K562 (cell line): ENCODE measurements around the gene PRKCE. TPM values are rescaled to one million over a fixed set of nuclear protein-coding genes. Genes with fewer than 3 reads are reported as not detected.

Experiments used
- ATF1 ChIP-seq, 2 experiments: fragments of 450-650 bp in 1 of 2; IDR thresholded peaks; 2 replicates each; pipeline ENCODE4 v1.6.1; 2016; ENCODE audit warnings: missing compliant biosample characterization in 1 of 2, missing genetic modification characterization in 1 of 2
- CBX5 ChIP-seq: IDR thresholded peaks from 2 replicates; pipeline ENCODE4 v1.6.1; 2014; ENCODE audit warnings: low read depth, borderline replicate concordance
- FOSL1 ChIP-seq: fragments of 200-800 bp; sonication (Bioruptor generic); conservative IDR thresholded peaks from 2 replicates; pipeline ENCODE4 v1.6.1; 2016; ENCODE audit warnings: missing genetic modification characterization, missing compliant biosample characterization
- MBD2 ChIP-seq: sonication (generic); IDR thresholded peaks from 2 replicates; pipeline ENCODE4 v1.6.1; 2016; ENCODE audit warnings: low read depth, borderline replicate concordance
- MED1 ChIP-seq: sonication (generic); formaldehyde crosslinking; IDR thresholded peaks from 2 replicates; pipeline ENCODE4 v1.8.1; 2023; ENCODE audit warnings: missing genetic modification reagents, borderline replicate concordance
- ZFP30 ChIP-seq: fragments of 250-450 bp; sonication (Bioruptor Pico); IDR thresholded peaks from 2 replicates; pipeline ENCODE4 v1.8.0; 2022; ENCODE audit warnings: moderate library complexity, mild to moderate bottlenecking, inconsistent platforms, borderline replicate concordance
- ZNF311 ChIP-seq: fragments of 250-450 bp; sonication (Bioruptor Pico); IDR thresholded peaks from 2 replicates; pipeline ENCODE4 v1.4.0; 2020; ENCODE audit warnings: mild to moderate bottlenecking, moderate library complexity
- ZNF445 ChIP-seq: fragments of 250-450 bp; sonication (Bioruptor Pico); IDR thresholded peaks from 2 replicates; pipeline ENCODE4 v1.4.0; 2020; ENCODE audit warnings: low read depth, mild to moderate bottlenecking, moderate library complexity
- polyA plus RNA-seq, 8 experiments: library from polyadenylated mRNA; depleted of rRNA in 4 of 8; stranded (reverse) in 5 of 8; unstranded in 3 of 8; fragments of >200 nt; fragmentation: Nextera tagmentation in 2 of 8; fragmentation: Illumina TruSeq in 1 of 8; extraction: Ambion mirVana in 2 of 8; extraction: Trizol in 1 of 8; gene quantifications; 2 replicates each; pipeline versions ENCODE4 v1.2.1 to v1.2.3, GENCODE V29; 2011 to 2014; ENCODE audit warnings: inconsistent platforms in 1 of 8, missing spikeins in 1 of 8
- total RNA-seq, 7 experiments: library from RNA; depleted of rRNA in 6 of 7; stranded (reverse); fragments of >200 nt in 6 of 7; fragmentation: Illumina TruSeq in 2 of 7; extraction: Trizol in 2 of 7; gene quantifications; 2 replicates each; pipeline versions ENCODE4 v1.2.1 to v1.2.3, GENCODE V29; 2011 to 2021; ENCODE audit warnings: low replicate concordance in 1 of 7
- TF ChIP-seq, protein P1 (sequence below): fragments of 450-650 bp; IDR thresholded peaks from 2 replicates; pipeline ENCODE4 v1.6.1; 2018; ENCODE audit not compliant: partially characterized antibody
- TF ChIP-seq, protein P2 (sequence below): sonication (generic); formaldehyde crosslinking; IDR thresholded peaks from 2 replicates; pipeline ENCODE4 v1.8.0; 2022; ENCODE audit warnings: mild to moderate bottlenecking, missing genetic modification reagents

Gene PRKCE
- total and polyA plus RNA-seq, 9 of the 15 experiments (the other 6 are each of a cell fraction or from before 2014, with no cell fraction given): 0.06 to 1.0 (median 0.22) TPM; not detected in 1

DNA sequence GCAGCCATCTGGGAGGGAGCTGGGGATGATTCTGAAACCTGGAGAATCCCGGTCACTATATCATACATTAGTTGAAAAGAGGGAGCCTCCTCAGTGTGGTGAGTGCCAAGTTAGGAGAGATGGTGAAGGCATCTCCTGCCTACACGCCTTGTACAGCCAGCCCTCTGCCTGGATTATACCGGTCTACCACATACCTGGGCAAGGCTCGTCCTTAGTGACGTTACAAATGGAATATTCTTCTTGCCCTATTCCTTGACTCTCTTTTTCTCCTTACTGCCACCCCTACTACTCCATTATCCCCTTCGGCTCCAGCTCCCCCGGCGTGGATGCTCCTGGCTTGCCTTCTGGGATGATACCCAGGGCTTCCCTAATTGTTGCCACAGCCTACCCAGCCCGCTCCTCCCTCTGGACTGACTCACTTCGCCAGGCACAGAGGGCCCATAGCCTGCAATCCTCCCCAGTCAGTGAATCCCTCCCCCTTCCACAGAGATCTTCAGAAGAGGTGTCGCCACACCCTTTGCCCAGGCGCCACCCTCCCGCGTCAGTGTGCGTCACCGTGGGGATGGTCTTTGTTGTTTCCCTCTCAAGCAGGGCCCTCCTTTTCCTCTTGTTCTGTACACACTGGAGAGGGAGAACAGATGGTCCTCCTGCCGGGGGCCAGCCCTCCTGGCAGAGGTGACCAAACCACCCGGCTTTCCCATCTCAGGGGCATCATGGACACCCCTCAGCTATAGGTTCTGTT is 530.5 kb downstream of the PRKCE start (continued):
- no peak for TF ChIP-seq ATF1 (CRISPR knock-in tag; IDR thresholded peaks at IDR 0.05)
- peak; percentile 71 for TF ChIP-seq ATF1 (tag; IDR thresholded peaks at IDR 0.05)
- TF ChIP-seq FOSL1 (tag): peak; percentile 35; the same call in 1 of the 2 replicates
- no peak for TF ChIP-seq ZNF445 (CRISPR knock-in tag)
- TF ChIP-seq, protein P1, sequence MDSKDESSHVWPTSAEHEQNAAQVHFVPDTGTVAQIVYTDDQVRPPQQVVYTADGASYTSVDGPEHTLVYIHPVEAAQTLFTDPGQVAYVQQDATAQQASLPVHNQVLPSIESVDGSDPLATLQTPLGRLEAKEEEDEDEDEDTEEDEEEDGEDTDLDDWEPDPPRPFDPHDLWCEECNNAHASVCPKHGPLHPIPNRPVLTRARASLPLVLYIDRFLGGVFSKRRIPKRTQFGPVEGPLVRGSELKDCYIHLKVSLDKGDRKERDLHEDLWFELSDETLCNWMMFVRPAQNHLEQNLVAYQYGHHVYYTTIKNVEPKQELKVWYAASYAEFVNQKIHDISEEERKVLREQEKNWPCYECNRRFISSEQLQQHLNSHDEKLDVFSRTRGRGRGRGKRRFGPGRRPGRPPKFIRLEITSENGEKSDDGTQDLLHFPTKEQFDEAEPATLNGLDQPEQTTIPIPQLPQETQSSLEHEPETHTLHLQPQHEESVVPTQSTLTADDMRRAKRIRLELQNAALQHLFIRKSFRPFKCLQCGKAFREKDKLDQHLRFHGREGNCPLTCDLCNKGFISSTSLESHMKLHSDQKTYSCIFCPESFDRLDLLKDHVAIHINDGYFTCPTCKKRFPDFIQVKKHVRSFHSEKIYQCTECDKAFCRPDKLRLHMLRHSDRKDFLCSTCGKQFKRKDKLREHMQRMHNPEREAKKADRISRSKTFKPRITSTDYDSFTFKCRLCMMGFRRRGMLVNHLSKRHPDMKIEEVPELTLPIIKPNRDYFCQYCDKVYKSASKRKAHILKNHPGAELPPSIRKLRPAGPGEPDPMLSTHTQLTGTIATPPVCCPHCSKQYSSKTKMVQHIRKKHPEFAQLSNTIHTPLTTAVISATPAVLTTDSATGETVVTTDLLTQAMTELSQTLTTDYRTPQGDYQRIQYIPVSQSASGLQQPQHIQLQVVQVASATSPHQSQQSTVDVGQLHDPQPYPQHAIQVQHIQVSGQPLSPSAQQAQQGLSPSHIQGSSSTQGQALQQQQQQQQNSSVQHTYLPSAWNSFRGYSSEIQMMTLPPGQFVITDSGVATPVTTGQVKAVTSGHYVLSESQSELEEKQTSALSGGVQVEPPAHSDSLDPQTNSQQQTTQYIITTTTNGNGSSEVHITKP: peak; percentile 73
- TF ChIP-seq MBD2: no peak
- TF ChIP-seq ZNF311: no peak
- no peak for TF ChIP-seq ZFP30 (CRISPR knock-in tag)
- TF ChIP-seq, protein P2, sequence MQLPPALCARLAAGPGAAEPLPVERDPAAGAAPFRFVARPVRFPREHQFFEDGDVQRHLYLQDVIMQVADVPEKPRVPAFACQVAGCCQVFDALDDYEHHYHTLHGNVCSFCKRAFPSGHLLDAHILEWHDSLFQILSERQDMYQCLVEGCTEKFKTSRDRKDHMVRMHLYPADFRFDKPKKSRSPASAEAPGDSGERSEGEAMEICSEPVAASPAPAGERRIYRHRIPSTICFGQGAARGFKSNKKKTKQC (CRISPR knock-in tag): no peak
- TF ChIP-seq MED1 (CRISPR knock-in tag): no peak
- no peak for TF ChIP-seq CBX5
